HG02763 (cell line): Measurements from ENCODE around the gene MSL2.
"Not testable (repeated sequence)": the region's sequence is repeated elsewhere in the genome, so short reads cannot be mapped to it uniquely, and the experiment has no call there.

Source experiments
- ATAC-seq: cut with Tn5 transposase; IDR thresholded peaks from one replicate; pipeline ENCODE4 v1.9.1; 2021; ENCODE audit warnings: mild to moderate bottlenecking, moderate library complexity; ENCODE audit not compliant: unreplicated experiment

MSL2 gene

DNA sequence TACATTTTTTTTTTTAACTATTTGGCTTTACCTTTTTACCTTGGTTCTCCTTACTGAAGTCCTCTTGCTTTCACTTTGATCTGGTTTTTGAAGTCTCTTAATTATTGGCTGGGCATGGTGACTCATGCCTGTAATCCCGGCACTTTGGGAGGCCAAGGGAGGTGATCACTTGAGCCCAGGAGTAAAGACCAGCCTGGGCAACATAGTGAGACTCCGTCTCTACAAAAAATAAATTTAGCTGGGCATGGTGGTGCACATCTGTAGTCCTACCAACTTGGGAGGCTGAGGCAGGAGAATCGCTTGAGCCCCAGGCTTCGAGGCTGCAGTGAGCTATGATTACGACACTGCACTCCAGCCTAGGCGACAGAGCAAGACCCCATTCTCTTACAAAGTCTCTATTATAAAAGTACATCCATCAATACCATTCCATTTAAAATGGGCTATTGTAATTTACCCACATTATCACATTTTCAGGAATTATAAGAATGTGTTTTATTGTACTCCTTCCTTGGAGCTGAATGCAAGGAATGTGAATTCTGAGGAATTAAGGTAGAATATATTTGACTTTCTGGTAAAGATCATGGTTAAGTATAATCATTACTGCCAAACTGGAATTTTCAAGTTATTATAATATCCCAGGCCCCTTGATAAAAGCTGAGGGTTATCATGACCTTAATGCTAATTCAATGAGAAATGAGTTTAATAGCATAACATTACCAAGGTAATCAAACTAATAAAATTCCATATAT, 49.0 kb downstream of the MSL2 start:
- ATAC-seq = no peak

DNA sequence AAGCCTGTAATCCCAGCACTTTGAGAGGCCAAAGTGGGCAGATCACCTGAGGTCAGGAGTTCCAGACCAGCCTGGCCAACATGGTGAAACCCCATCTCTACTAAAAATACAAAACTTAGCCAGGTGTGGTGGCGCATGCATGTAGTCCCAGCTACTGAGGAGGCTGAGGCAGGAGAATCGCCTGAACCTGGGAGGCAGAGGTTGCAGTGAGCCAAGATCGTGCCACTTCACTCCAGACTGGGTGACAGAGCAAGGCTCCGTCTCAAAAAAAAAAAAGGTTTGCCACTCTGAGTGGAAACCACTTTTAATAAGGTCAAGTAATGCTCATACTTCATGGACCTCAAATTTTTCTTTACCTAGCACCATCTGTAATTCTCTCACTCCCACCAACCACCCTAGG, 51.7 kb downstream of the MSL2 start:
- not testable (repeated sequence) for ATAC-seq

DNA sequence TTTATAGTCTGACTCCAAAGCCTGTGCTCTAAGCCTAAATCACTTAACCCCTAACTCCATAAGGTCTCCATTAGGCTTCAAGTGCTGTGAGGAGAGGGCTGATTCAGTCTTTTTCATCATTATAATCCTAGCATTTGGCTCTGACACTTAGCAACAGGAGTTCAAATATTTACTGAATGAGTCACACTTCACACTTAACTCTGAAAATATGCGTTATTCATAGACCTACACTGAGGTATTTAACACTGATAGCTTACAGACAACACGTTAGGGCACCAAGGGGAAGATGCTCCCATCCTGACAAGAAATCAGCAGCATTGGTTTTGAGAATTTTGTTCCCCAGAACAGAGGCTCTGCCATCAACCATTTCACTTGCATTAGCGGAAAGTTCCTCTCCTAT, 53.5 kb downstream of the MSL2 start:
- no peak for ATAC-seq

DNA sequence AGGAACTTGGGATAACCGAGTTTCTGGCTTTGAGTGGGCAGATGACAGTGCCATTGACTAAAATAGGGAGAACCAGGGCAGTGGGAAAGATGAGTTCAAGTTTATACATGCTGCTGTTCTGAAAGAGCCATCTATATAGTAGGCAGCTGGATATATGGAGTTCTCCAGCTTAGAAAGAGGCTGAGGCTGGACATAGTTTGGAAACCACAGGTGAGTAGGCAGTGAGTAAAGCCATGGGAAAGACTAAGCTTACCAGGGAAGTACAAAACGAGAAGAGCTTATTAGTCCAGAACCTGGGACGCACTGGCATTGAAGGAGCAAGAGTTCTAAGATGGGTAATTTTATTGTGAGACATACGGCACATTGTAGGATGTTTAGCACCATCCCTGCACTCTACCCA, 54.2 kb downstream of the MSL2 start:
- ATAC-seq = no peak

DNA sequence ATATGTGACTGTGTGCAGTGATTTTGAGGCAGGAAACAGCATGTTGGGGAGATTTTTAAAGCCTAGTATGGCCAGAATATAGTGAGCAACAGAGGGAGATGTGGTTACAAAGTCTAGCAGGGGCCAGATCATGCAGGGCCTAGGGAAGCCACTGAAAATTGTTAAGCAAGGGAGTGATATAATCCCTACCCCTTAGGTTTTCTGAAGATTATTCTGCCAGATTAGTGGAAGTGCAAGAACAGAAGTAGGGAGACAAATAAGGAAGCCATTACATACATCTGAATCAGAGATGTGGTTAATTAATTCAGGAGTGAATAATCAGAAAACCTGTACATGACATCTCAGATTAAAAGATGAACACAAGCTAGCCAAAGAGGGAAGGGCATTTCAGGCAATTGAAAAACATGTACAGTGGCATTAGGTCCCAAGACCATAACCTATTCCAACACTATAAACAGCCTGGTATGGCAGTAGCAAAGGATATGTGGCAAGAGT, 54.8 kb downstream of the MSL2 start:
- ATAC-seq = no peak

DNA sequence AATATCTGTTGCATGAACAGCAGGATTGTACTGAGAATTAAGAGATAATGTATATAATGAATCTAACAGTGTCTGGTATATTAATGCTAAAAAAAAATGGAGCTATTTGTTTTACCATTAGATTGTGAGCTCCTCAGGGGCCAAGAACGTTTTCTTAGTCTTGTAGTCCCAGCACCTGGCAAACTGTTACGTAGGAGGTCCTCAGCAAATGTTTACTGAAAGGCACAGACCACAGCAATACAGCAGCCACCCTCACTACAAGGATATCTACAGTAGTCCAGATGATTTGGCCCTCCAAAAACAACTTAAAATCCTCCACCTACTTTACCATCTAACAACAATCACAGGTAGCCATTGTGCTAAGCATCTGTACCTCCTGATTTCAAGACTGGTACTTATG, 59.7 kb downstream of the MSL2 start:
- no peak for ATAC-seq

DNA sequence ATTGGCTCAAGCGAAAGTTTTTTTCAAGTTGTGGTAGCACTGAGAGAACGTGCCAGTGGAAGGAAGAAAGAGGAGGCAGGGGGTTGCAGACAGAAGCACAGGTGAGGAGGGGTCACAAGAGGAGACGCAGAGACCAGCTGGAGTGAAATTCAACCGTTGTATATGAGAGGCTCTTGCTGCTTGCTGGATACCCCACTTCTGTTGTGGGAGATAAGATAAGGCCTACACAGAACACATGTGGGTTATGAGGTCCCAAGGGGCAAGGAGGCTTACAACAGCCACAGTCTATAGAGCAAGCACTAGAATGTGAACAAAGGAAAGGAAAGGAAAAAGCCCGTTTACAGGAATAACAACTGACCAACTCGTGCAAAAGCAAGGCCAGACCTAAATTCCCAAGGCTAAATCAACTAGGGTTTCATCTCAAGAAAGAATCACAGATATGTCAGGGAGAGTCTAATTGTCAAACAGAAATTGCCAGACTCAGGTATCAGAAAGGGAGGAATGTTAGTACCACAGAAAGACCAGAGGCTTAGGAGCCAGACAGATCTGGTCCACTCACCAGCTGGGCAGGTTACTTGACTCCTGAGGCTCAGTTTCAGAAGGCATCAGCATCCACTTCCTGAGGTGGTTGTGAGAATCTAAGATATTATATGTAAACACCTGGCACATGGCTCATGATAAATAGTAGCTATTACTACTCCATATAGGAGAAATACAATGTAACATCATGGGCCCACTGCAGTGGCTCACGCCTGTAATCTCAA, 60.9 kb downstream of the MSL2 start:
- no peak for ATAC-seq

DNA sequence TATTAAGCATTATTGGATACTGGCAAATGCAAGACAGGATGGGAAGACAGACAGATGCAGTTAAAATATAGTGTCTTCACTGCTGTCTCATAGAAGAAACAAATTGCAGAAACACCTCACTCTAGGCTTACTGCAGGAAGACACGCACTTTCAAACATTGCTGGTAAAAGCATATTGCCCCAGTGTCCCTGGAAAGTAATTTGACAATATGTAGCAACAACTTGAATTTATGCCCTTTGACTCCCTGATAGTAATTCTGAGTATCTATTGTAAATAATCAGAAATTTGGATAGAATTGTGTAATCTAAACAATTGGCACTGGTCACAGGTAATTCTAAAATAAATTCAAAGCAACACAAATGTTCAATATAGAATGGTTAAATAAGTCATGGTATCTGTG, 62.0 kb downstream of the MSL2 start:
- ATAC-seq = no peak

DNA sequence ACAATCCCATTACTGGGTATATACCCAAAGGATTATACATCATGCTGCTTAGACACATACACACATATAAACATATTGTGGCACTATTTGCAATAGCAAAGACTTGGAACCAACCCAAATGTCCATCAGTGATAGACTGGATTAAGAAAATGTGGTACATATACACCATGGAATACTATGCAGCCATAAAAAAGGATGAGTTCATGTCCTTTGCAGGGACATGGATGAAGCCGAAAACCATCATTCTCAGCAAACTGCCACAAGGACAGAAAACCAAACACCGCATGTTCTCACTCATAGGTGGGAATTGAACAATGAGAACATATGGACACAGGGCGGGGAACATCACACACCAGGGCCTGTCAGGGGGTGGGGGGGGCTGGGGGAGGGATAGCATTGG, 64.5 kb downstream of the MSL2 start:
- ATAC-seq = not testable (repeated sequence)

DNA sequence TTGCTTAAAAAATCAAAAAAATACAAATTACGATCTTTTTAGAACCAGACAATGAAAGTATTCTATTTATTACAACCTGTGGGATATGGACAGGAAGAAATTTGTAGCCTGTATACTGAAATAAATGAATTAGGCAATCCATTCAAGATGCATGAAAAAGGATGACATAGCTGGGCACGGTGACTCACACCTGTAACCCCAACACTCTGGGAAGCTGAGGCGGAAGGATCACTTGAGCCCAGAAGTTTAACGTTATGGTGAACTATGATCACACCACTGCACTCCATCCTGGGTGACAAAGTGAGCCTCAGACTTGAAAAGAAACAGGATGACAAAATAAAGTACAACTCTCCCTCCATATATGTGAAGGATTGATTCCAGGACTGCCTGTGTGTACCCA, 74.1 kb downstream of the MSL2 start:
- no peak for ATAC-seq

DNA sequence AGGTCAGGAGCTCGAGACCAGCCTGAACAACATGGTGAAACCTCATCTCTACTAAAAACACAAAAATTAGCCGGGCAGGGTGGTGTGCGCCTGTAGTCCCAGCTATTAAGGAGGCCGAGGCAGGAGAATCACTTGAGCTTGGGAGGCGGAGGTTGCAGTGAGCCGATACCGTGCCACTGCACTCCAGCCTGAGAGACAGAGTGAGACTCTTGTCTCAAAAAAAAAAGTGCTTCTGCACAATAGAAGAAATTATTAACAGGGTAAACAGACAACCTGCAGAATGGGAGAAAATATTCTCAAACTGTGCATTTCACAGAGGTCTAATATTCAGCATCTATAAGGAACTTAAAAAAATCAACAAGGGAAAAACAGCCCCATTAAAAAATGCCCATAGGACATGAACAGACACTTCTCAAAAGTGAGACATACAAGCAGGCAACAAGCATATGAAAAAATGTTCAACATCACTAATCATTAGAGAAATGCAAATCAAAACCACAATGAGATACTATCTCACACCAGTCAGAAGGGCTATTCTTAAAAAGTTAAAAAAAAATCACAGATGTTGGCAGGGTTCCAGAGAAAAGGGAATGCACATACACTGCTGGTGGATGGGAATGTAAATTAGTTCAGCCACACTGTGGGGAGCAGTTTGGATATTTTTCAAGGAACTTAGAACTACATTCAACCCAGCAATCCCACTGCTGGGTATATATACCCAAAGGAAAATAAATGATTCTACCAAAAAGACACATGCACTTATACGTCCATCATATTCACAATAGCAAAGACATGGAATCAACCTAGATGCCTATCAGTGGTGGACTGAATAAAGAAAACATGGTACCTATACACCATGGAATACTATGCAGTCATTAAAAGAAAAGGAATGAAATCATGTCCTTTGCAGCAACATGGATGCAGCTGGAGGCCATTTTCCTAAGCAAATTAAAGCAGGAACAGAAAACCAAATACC, 75.5 kb downstream of the MSL2 start:
- ATAC-seq = peak; percentile 86

DNA sequence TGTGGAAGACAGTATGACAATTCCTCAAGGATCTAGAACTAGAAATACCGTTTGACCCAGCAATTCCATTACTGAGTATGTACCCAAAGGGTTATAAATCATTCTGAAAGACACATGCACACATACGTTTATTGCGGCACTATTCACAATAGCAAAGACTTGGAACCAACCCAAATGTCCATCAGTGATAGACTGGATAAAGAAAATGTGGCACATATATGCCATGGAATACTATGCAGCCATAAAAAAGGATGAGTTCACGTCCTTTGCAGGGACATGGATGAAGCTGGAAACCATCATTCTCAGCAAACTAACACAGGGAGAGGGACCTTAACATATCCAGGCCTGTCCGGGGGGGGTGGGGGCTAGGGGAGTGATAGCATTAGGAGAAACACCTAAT, 76.4 kb downstream of the MSL2 start:
- ATAC-seq = not testable (repeated sequence)

DNA sequence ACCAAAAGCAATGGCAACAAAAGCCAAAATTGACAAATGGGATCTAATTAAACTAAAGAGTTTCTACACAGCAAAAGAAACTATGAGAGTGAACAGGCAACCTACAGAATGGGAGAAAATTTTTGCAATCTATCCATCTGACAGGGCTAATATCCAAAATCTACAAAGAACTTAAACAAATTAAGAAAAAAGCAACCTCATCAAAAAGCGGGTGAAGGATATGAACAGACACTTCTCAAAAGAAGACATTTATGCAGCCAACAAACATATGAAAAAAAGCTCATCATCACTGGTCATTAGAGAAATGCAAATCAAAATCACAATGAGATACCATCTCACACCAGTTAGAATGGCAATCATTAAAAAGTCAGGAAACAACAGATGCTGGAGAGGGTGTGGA, 76.8 kb downstream of the MSL2 start:
- not testable (repeated sequence) for ATAC-seq

DNA sequence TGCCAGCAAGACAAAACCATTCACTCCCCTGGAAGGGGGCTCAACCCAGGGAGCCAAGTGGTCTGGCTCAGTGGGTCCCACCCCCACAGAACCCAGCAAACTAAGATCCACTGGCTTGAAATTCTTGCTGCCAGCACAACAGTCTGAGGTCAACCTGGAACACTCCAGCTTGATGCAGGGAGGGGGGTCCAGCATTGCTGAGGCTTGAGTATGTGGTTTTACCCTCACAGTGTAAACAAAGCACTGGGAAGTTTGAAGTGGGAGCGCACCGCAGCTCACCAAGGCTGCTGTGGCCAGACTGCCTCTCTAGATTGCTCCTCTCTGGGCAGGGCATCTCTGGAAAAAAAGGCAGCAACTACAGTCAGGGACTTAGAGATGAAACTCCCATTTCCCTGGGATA, 81.7 kb downstream of the MSL2 start:
- ATAC-seq = no peak

DNA sequence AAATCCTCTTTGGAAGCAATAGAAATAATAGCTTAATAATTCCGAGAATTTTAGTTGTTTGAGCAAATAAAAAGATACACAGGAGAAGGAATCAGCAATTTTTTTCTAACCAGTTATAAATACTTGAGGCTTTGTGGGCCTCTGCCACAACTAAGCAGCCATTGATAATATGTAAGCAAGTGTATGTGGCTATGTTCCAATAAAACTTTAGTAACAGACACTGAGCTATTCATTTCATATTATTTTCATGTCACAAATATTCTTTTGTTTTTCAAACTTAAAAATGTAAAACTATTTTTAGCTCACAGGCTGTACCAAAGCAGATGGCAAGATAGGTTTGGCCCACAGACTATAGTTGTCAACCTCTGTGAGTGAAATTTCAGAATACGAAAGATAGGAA, 85.7 kb downstream of the MSL2 start:
- ATAC-seq = no peak

DNA sequence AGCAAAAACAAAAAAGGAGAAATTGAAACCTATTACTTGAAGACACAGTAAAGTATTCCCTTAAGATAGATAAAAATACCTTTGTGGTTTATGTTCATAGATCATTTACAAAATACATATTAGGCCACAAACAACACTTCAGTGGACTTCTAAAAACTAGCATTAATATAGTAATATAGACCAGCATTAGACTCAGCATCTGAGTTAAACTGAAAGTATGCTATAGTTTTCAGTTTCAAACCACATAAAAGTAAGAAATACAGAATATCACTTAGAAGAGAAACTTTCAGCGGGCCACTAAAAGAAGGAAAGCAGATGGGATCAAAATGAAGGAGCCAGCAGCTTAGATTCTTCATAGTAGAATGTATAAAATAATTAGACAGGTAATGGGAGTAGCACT, 86.6 kb downstream of the MSL2 start:
- ATAC-seq = peak; percentile 95

DNA sequence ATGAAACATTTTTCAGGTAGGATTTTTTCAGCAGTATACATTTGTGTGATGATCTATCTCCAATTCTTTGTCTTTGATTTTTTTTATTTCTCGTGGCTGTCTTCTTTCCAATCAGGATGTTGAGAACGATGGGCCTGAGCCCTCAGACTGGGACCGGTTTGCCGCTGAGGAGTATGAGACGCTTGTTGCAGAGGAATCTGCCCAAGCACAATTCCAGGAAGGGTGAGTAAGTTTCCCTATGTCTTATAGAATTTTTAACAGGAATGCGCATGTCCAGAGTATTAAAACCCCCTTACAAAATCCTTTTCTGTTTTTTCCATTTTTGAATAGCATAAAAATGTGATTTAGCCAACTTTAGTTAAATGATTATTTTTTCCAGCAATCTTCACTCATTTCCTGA, 90.0 kb downstream of the MSL2 start:
- no peak for ATAC-seq

DNA sequence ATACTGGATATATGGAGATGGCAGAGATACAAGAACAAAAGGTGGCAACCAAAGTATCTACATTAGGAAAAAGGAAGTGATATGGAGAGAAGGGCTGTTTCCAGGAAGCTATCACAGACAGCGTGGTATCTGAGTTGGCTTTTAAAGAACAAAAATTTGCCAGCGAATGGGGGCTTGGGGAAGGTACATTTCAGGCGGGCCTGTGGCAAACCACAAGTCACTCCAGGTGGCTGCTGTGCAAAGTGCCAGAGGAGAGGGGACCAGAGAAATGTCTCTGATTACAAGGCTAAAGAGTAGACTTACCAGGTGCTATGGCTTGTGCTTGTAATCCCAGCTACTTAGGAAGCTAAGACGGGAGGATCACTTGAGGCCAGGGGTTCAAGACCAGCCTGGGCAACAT, 91.1 kb downstream of the MSL2 start:
- ATAC-seq = no peak
